ENCODE results near the gene DYNC1LI2.

- no peak for TF ChIP-seq CTCF (IDR thresholded peaks at IDR 0.05)
- TF ChIP-seq POLR2A (IDR thresholded peaks at IDR 0.05), result no peak
Observed at GRCh38 chr16:66752379-66752778, 970 bp upstream of the DYNC1LI2 start.
